ENCODE measurements around the gene YIF1A. TPM values are rescaled to one million over a fixed set of nuclear protein-coding genes. Genes with fewer than 3 reads are reported as not detected.

YIF1A gene
- total RNA-seq, 1 experiment from 2014 or later: 64.3 TPM

DNA sequence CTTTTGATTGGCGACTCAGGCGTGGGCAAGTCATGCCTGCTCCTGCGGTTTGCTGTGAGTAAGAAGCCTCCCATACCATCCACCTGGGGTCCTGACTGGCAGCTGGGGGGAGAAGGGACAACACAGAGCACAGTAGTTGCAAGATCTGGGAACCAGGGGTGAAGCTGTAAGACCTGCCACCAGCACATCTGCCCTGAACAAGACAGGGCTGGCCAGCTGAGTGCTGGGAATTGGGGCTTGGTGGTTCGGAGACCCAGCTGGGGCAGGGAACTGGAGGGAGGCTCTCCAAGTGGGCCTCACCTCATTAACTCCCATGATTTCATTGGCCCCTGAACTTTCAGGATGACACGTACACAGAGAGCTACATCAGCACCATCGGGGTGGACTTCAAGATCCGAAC, 17.1 kb downstream of the YIF1A start:
- Histone ChIP-seq H2BK120ac (ENCODE audit: low read depth, low read length, poor library complexity, severe bottlenecking) (no peak overlapping the region), H3K9ac (ENCODE audit: extremely low read depth, insufficient read length, low read length) (no peak overlapping the region), H3K27ac (ENCODE audit: insufficient read length, low read depth, low read length) (no peak overlapping the region), H2BK12ac (ENCODE audit: insufficient read length, low read depth, low read length) (no peak overlapping the region), H3T11ph (ENCODE audit: low read length) (no peak overlapping the region), H2AK5ac (ENCODE audit: insufficient read length, low read length) (no peak overlapping the region), H3K4ac (ENCODE audit: low read depth, low read length) (no peak overlapping the region), H3K79me2 (ENCODE audit: insufficient read depth, low read length) (peaks cover 5% of the 10 kb centered on the region; the same call in 1 of the 2 replicates), H4K5ac (ENCODE audit: insufficient read length, low read depth, low read length) (no peak overlapping the region), H3K56ac (ENCODE audit: insufficient read length, low read depth, low read length) (no peak overlapping the region), H2AFZ (ENCODE audit: low read length) (no peak overlapping the region), H3K4me1 (ENCODE audit: insufficient read depth, low read length) (no peaks in the 10 kb centered on the region), H3K79me1 (ENCODE audit: insufficient read depth, low read depth, low read length, poor library complexity, severe bottlenecking) (no peaks in the 10 kb centered on the region), H3K4me2 (ENCODE audit: insufficient read depth, insufficient read length, low read length) (no peak overlapping the region), H3K23ac (ENCODE audit: insufficient read length, low read depth, low read length) (no peak overlapping the region), H3K18ac (ENCODE audit: insufficient read length, low read depth, low read length) (no peak overlapping the region), H3K9me3 (ENCODE audit: control insufficient read depth, low read depth, low read length) (no peaks in the 10 kb centered on the region), H3K14ac (ENCODE audit: insufficient read depth, low read length) (no peak overlapping the region), H2BK15ac (ENCODE audit: low read depth, low read length) (no peak overlapping the region), H3K27me3 (ENCODE audit: insufficient read depth, low read length) (no peaks in the 10 kb centered on the region), H2BK20ac (ENCODE audit: low read depth, low read length, poor library complexity, severe bottlenecking) (no peak overlapping the region), H3K23me2 (ENCODE audit: insufficient read length, low read depth, low read length, poor library complexity, severe bottlenecking) (peaks cover 10% of the 10 kb centered on the region), H4K20me1 (ENCODE audit: control insufficient read depth, insufficient read depth, insufficient read length) (no peaks in the 10 kb centered on the region), H4K91ac (ENCODE audit: insufficient read length, low read depth, low read length) (no peak overlapping the region), H2BK5ac (ENCODE audit: insufficient read length, low read length) (no peak overlapping the region), H4K8ac (replicated peaks; ENCODE audit: insufficient read length, low read depth, low read length) (no peak overlapping the region)
- Mint-ChIP-seq H3K27me3 (ENCODE audit: low read depth) (no peaks in the 10 kb centered on the region; the same call in none of the 2 replicates), H3K36me3 (ENCODE audit: insufficient read depth in 1 of 3, low read depth in 3 of 3) (peaks cover 7 to 47% (median 38%) of the 10 kb centered on the region in 3 experiments; a peak in 6 of 7 replicates), H3K4me3 (no peak overlapping the region), H3K27ac (no peak overlapping the region; a peak in 1 of 7 replicates), H3K9me3 (no peaks in the 10 kb centered on the region), H3K4me1 (peaks cover 16 to 17% of the 10 kb centered on the region in 2 experiments)
- WGBS (ENCODE audit: extremely low coverage, insufficient read length, low lambda C conversion rate): no CpG with 5 or more reads among the region's 7 CpGs
- no peak for TF ChIP-seq CTCF (conservative IDR thresholded peaks at IDR 0.05)
- DNase-seq: no peak

Measured in H9 (cell line).